Trophoblast cell (in vitro differentiated cells and primary cell): ENCODE data around the gene CSTF2T.

Experiments
- DNase-seq, 2 donors: peaks; one replicate each; pipeline ENCODE4 v3.0.0-alpha.2; 2016
- H2AFZ ChIP-seq: 2 replicates; pipeline ENCODE4 v1.6.1; 2013; ENCODE audit warnings: low read length, moderate library complexity, mild to moderate bottlenecking; ENCODE audit not compliant: insufficient read depth, poor library complexity
- H2AK5ac ChIP-seq: 2 replicates; pipeline ENCODE4 v1.6.1; 2013; ENCODE audit warnings: mild to moderate bottlenecking, low read length
- H2BK120ac ChIP-seq: 2 replicates; pipeline ENCODE4 v1.6.1; 2013; ENCODE audit warnings: low read length, mild to moderate bottlenecking, moderate library complexity; ENCODE audit not compliant: insufficient read depth, poor library complexity
- H2BK12ac ChIP-seq: 2 replicates; pipeline ENCODE4 v1.6.1; 2013; ENCODE audit warnings: mild to moderate bottlenecking, low read length, moderate library complexity
- H2BK5ac ChIP-seq: 2 replicates; pipeline ENCODE4 v1.6.1; 2013; ENCODE audit warnings: low read length, low read depth, moderate library complexity, mild to moderate bottlenecking; ENCODE audit not compliant: poor library complexity
- H3K14ac ChIP-seq: 2 replicates; pipeline ENCODE4 v1.6.1; 2013; ENCODE audit warnings: mild to moderate bottlenecking, low read length
- H3K18ac ChIP-seq: 2 replicates; pipeline ENCODE4 v1.6.1; 2013; ENCODE audit warnings: mild to moderate bottlenecking, low read length
- H3K23ac ChIP-seq: 2 replicates; pipeline ENCODE4 v1.6.1; 2013; ENCODE audit warnings: low read length
- H3K27ac ChIP-seq: 2 replicates; pipeline ENCODE4 v1.5.1; 2013; ENCODE audit warnings: low read depth, mild to moderate bottlenecking, inconsistent platforms, low read length, moderate library complexity
- H3K27me3 ChIP-seq: 2 replicates; pipeline ENCODE4 v1.6.1; 2013; ENCODE audit warnings: inconsistent platforms, mild to moderate bottlenecking, low read length, moderate library complexity; ENCODE audit not compliant: insufficient read depth
- H3K36me3 ChIP-seq, 2 experiments: 1 replicate in 1 of 2; 2 replicates in 1 of 2; pipeline ENCODE4 v1.6.1; 2013; ENCODE audit warnings: low read length in 2 of 2, mild to moderate bottlenecking in 2 of 2, moderate library complexity in 1 of 2; ENCODE audit not compliant: insufficient read depth in 2 of 2, control insufficient read depth in 1 of 2
- H3K4ac ChIP-seq: 2 replicates; pipeline ENCODE4 v1.6.1; 2013; ENCODE audit warnings: low read depth, mild to moderate bottlenecking, low read length, moderate library complexity
- H3K4me1 ChIP-seq, 2 experiments: 1 replicate in 1 of 2; 2 replicates in 1 of 2; pipeline ENCODE4 v1.6.1; 2013; ENCODE audit warnings: low read length in 2 of 2, mild to moderate bottlenecking in 2 of 2, moderate library complexity in 1 of 2; ENCODE audit not compliant: insufficient read depth in 2 of 2, control insufficient read depth in 1 of 2
- H3K4me2 ChIP-seq: 2 replicates; pipeline ENCODE4 v1.6.1; 2013; ENCODE audit warnings: inconsistent platforms, mild to moderate bottlenecking, low read length, moderate library complexity
- H3K4me3 ChIP-seq: 2 replicates; pipeline ENCODE4 v1.5.1; 2013; ENCODE audit warnings: mild to moderate bottlenecking, low read depth, low read length, inconsistent platforms
- H3K79me1 ChIP-seq: one replicate; pipeline ENCODE4 v1.6.1; 2013; ENCODE audit warnings: low read length
- H3K79me2 ChIP-seq: 2 replicates; pipeline ENCODE4 v1.6.1; 2013; ENCODE audit warnings: low read length, mild to moderate bottlenecking; ENCODE audit not compliant: control insufficient read depth, insufficient read depth, poor library complexity
- H3K9ac ChIP-seq: 2 replicates; pipeline ENCODE4 v1.6.1; 2013; ENCODE audit warnings: mild to moderate bottlenecking, low read length
- H3K9me3 ChIP-seq: 2 replicates; pipeline ENCODE4 v1.6.1; 2013; ENCODE audit warnings: low read depth, mild to moderate bottlenecking, control low read depth, inconsistent platforms, low read length; ENCODE audit not compliant: insufficient read depth
- H4K12ac ChIP-seq: 2 replicates; pipeline ENCODE4 v1.6.1; 2013; ENCODE audit warnings: low read depth, mild to moderate bottlenecking, low read length, moderate library complexity
- H4K8ac ChIP-seq: 2 replicates; pipeline ENCODE4 v1.6.1; 2013; ENCODE audit warnings: low read depth, mild to moderate bottlenecking, low read length, moderate library complexity
- H4K91ac ChIP-seq: one replicate; pipeline ENCODE4 v1.6.1; 2013; ENCODE audit warnings: low read depth, mild to moderate bottlenecking, low read length, moderate library complexity
- WGBS: extraction: QIAGEN DNeasy Blood & Tissue Kit; methylation state at CpG from one replicate; pipeline ENCODE4 v1.1.7; 2013; ENCODE audit warnings: missing lambda C conversion rate; ENCODE audit not compliant: insufficient read length, insufficient coverage; ENCODE audit errors: extremely low coverage; 5-methylcytosine and 5-hydroxymethylcytosine counted together

Gene CSTF2T

DNA sequence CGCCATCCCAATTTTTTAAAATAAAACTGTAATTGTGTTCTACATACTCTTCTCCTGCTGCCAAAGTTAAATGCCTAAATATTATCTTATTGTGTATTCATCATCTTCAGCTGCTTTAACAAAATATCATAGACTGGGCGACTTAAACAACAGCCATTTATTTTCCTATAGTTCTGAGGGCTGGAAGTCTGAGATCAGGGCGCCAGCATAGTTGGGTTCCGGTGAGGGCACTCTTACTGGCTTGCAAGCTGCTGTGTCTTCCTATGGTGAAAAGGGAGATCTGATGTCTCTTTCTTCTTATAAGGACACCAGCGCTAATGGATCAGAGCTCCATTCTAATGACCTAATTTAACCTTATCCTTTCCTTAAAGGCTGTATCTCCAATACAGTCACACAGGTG, 30.4 kb downstream of the CSTF2T start:
- WGBS, result no CpG with 5 or more reads among the region's 5 CpGs

DNA sequence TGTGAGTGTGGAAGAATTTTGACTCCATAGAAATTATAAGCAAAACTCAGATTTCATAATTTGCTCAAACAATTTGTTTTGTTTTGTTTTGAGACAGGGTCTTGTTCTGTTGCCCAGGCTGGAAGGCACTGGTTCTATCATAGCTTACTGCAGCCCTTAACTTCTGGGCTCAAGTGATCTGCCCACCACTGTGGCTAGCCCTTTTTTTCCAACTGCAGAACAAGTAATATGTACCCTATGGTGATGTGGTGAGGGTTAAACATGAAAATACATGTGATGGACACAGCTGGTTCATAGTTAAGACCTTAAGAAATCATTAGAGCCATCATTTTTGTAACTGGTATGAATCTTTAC, 31.1 kb downstream of the CSTF2T start:
- Histone ChIP-seq H3K18ac (no peak overlapping the region), H3K4me3 (no peak overlapping the region), H3K27ac (no peak overlapping the region), H2BK5ac (no peak overlapping the region), H2AK5ac (no peak overlapping the region), H3K27me3 (no peaks in the 10 kb centered on the region), H3K14ac (no peak overlapping the region), H3K79me2 (no peaks in the 10 kb centered on the region), H4K91ac (no peak overlapping the region), H3K9ac (no peak overlapping the region), H3K9me3 (no peaks in the 10 kb centered on the region), H3K23ac (no peak overlapping the region), H3K4me1 (no peaks in the 10 kb centered on the region), H2BK12ac (no peak overlapping the region), H3K4me2 (no peak overlapping the region), H3K36me3 (no peaks in the 10 kb centered on the region), H3K79me1 (no peaks in the 10 kb centered on the region), H2AFZ (no peak overlapping the region), H3K4ac (no peak overlapping the region), H2BK120ac (no peak overlapping the region), H4K8ac (no peak overlapping the region), H4K12ac (no peak overlapping the region)
- DNase-seq, result no peak

More for the DNA sequence above, 30.4 kb downstream of the CSTF2T start:
- H3K9ac ChIP-seq, result no peak overlapping the region
- no peak overlapping the region for H3K4me3 ChIP-seq
- H2BK12ac ChIP-seq, result no peak overlapping the region
- no peaks in the 10 kb centered on the region for H3K79me2 ChIP-seq
- H3K23ac ChIP-seq, result no peak overlapping the region
- no peak overlapping the region for H3K4me2 ChIP-seq
- no peak overlapping the region for H4K8ac ChIP-seq
- no peak overlapping the region for H3K18ac ChIP-seq
- no peak overlapping the region for H3K4ac ChIP-seq
- no peak overlapping the region for H3K14ac ChIP-seq
- DNase-seq, result peak; percentile 79 to 80
- no peak overlapping the region for H4K12ac ChIP-seq
- H4K91ac ChIP-seq, result no peak overlapping the region
- no peaks in the 10 kb centered on the region for H3K4me1 ChIP-seq
- H2BK120ac ChIP-seq, result no peak overlapping the region
- no peaks in the 10 kb centered on the region for H3K79me1 ChIP-seq
- H2AK5ac ChIP-seq, result no peak overlapping the region
- H3K27ac ChIP-seq, result no peak overlapping the region
- H3K9me3 ChIP-seq, result no peaks in the 10 kb centered on the region
- H2BK5ac ChIP-seq, result no peak overlapping the region
- H3K36me3 ChIP-seq, result no peaks in the 10 kb centered on the region
- no peaks in the 10 kb centered on the region for H3K27me3 ChIP-seq
- no peak overlapping the region for H2AFZ ChIP-seq

DNA sequence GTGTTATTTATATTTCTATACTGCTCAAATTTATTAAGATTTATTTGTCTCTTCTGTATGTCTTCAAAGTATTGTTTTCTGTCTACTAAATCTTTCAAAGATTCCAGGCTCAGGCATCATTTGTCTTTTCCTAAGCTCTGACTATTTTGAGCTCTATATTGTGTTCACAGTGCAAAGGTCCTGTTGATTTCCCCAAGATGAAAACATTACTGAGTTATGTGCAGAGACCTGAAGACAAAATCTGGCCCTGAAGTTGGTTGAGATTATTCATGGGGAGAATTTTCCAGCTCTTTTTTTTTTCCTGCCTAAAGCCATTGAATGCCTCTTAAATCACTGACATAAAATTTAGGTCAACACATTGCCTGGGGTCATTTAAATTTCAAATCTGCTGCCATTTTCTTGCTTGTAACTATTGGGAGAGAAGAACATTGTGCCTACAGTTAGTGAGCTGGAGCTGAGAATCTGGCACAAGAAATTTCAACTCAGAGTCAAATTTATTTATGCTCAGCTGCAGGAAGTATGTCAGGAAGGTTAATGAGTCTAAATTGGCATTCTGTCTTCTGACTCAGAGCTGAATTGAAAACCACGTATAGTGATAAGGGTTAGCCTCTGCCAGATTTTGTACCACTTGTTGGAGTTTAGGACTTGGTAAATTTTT, 31.6 kb downstream of the CSTF2T start:
- Histone ChIP-seq H3K79me2 (no peaks in the 10 kb centered on the region), H3K4me3 (no peak overlapping the region), H3K9ac (no peak overlapping the region), H2BK120ac (no peak overlapping the region), H2AFZ (no peak overlapping the region), H2BK5ac (no peak overlapping the region), H3K36me3 (no peaks in the 10 kb centered on the region), H4K91ac (no peak overlapping the region), H4K12ac (no peak overlapping the region), H3K27me3 (no peaks in the 10 kb centered on the region), H2BK12ac (no peak overlapping the region), H3K18ac (no peak overlapping the region), H3K4ac (no peak overlapping the region), H3K4me2 (no peak overlapping the region), H3K9me3 (no peaks in the 10 kb centered on the region), H4K8ac (no peak overlapping the region), H3K79me1 (no peaks in the 10 kb centered on the region), H3K23ac (no peak overlapping the region), H2AK5ac (no peak overlapping the region), H3K27ac (no peak overlapping the region), H3K4me1 (no peaks in the 10 kb centered on the region), H3K14ac (no peak overlapping the region)
- WGBS, result no CpG with 5 or more reads among the region's 1 CpG
- DNase-seq, result peak in 1 of 2 donors; percentile 56

DNA sequence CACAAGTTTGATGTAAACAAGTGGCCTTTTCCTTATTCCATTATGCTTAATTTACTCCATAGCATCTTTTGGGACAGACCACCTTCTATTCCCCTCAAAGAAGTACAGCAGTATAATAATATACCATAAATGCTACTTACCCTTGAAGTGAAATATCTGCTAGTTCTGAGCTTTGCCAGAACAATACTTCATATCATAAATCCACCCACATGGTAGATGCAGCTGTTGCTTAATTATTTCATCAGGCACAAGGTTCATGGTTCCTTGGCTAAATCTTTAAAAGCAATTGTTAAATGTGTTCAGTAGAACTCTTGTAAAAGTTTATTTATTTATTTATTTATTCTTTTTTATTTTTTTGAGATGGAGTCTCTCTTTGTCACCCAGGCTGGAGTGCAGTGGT, 32.9 kb downstream of the CSTF2T start:
- no peak overlapping the region for H3K14ac ChIP-seq
- DNase-seq, result no peak
- H3K4me3 ChIP-seq, result no peak overlapping the region
- H4K12ac ChIP-seq, result no peak overlapping the region
- no peaks in the 10 kb centered on the region for H3K27me3 ChIP-seq
- H3K27ac ChIP-seq, result no peak overlapping the region
- no peak overlapping the region for H2BK5ac ChIP-seq
- no peak overlapping the region for H3K9ac ChIP-seq
- no peaks in the 10 kb centered on the region for H3K79me2 ChIP-seq
- H3K79me1 ChIP-seq, result no peaks in the 10 kb centered on the region
- no peak overlapping the region for H2AFZ ChIP-seq
- H3K4ac ChIP-seq, result no peak overlapping the region
- H3K4me1 ChIP-seq, result no peaks in the 10 kb centered on the region
- no peaks in the 10 kb centered on the region for H3K36me3 ChIP-seq
- H2BK120ac ChIP-seq, result no peak overlapping the region
- no peaks in the 10 kb centered on the region for H3K9me3 ChIP-seq
- no peak overlapping the region for H3K18ac ChIP-seq
- H4K91ac ChIP-seq, result no peak overlapping the region
- H2BK12ac ChIP-seq, result no peak overlapping the region
- H3K4me2 ChIP-seq, result no peak overlapping the region
- no peak overlapping the region for H3K23ac ChIP-seq
- no peak overlapping the region for H2AK5ac ChIP-seq
- H4K8ac ChIP-seq, result no peak overlapping the region
